Stomach (tissue), 9 donors: Measurements from ENCODE around the gene LCN1. TPM values are rescaled to one million over a fixed set of nuclear protein-coding genes. Genes with fewer than 3 reads are reported as not detected.
A peak's percentile ranks its signal among the peaks of the same experiment; 100 is the strongest.

Experiments used
- DNase-seq, 2 donors: peaks; one replicate each; pipeline versions ENCODE4 v3.0.0 to v3.0.0-alpha.2; 2013 to 2019
- H3K27ac ChIP-seq, 5 donors: fragments of 200-600 bp in 4 of 5; sonication (generic) in 4 of 5; one replicate each; pipeline ENCODE4 v1.5.1; 2013 to 2019; ENCODE audit warnings: mild to moderate bottlenecking in 1 of 5, moderate library complexity in 1 of 5
- H3K27me3 ChIP-seq, 3 donors: fragments of 200-600 bp; sonication (generic); one replicate each; pipeline ENCODE4 v1.5.1; 2017 to 2019; ENCODE audit warnings: mixed run types in 1 of 3
- H3K36me3 ChIP-seq, 4 donors: fragments of 200-600 bp; sonication (generic); 1 replicate in 3 of 4; 2 replicates in 1 of 4; pipeline ENCODE4 v1.5.1; 2016 to 2019
- H3K4me1 ChIP-seq, 4 donors: fragments of 200-600 bp; sonication (generic); one replicate each; pipeline ENCODE4 v1.5.1; 2016 to 2019
- H3K4me3 ChIP-seq, 4 donors: fragments of 200-600 bp; sonication (generic) in 3 of 4; one replicate each; pipeline ENCODE4 v1.5.1; 2016 to 2019; ENCODE audit warnings: mild to moderate bottlenecking in 1 of 4
- H3K9me3 ChIP-seq, 4 donors: fragments of 200-600 bp; sonication (generic); one replicate each; pipeline ENCODE4 v1.5.1; 2016 to 2019
- EP300 ChIP-seq: sonication (generic); formaldehyde crosslinking; IDR thresholded peaks from one replicate; pipeline ENCODE4 v1.6.1; 2017; ENCODE audit warnings: antibody characterized with exemption
- POLR2A ChIP-seq, 4 donors: fragments of 450-650 bp; IDR thresholded peaks; one replicate each; pipeline ENCODE4 v1.6.1; 2016; ENCODE audit warnings: antibody characterized with exemption in 4 of 4, control low read depth in 2 of 4, mild to moderate bottlenecking in 1 of 4, moderate library complexity in 1 of 4
- POLR2AphosphoS5 ChIP-seq, 3 donors: sonication (generic); formaldehyde crosslinking; IDR thresholded peaks; one replicate each; pipeline ENCODE4 v1.6.1; 2016; ENCODE audit warnings: antibody characterized with exemption in 3 of 3
- WGBS, 5 donors: extraction: QIAGEN DNeasy Blood & Tissue Kit in 3 of 5; methylation state at CpG; one replicate each; pipeline versions ENCODE4 v1.1.5 to v1.1.7; 2013 to 2018; 5-methylcytosine and 5-hydroxymethylcytosine counted together
- intact Hi-C: fragments of 100-400 bp; cut with DNase I; formaldehyde crosslinking; loops from one replicate; pipeline ENCODE4 v1.15.1; 2023; ENCODE audit warnings: low total_unique reads
- polyA plus RNA-seq, 3 donors: library from polyadenylated mRNA; stranded (reverse); fragments of 200-250 nt; gene quantifications; one replicate each; pipeline ENCODE4 v1.2.3, GENCODE V29; 2013
- total RNA-seq, 5 donors: library from RNA; depleted of rRNA; stranded (reverse); fragments of >200 nt; gene quantifications; one replicate each; pipeline versions ENCODE4 v1.1.0 to v1.2.3, GENCODE V29; 2014 to 2016
- TF ChIP-seq, protein P1 (sequence below), 7 experiments: fragments of 450-650 bp in 4 of 7; fragments of 200-600 bp in 3 of 7; sonication (generic) in 3 of 7; IDR thresholded peaks; one replicate each; pipeline ENCODE4 v1.5.1; 2016 to 2019; ENCODE audit warnings: antibody characterized with exemption in 7 of 7, control low read depth in 2 of 7, mild to moderate bottlenecking in 1 of 7
- donor health status: healthy with polysubstance abuse.
- donor health status: Bipolar disorder and iron deficiency.
- donor health status: healthy.

The LCN1 gene
- total and polyA plus RNA-seq, 8 donors = not detected

DNA sequence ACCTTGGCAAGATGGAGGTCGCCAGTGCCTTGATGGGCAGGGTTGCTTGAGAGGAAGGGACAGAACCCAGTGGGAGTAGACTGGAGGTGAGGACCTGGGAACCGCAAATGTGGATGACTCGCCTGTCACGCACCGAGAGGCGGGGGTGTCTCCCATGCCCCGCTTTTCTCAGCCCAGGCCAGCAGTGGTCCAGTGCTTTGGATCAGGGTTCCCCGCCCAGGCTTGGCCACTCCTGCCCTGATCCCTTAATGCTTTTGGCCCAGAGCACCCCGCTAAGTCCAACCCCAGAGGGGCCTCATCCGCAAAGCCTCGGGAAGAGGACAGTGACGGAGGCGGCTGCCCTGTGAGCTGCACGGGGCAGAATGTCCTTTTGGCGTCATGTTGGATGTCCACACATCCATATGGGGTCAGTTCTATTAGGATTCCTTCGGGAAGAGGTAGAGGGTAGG is 18.3 kb upstream of the LCN1 start:
- H3K36me3 ChIP-seq = peaks cover 25 to 43% (median 37%) of the 10 kb centered on the region in 4 donors
- intact Hi-C loops = no loop called here
- no peak for TF ChIP-seq POLR2A (IDR thresholded peaks at IDR 0.05)
- TF ChIP-seq, protein P1, sequence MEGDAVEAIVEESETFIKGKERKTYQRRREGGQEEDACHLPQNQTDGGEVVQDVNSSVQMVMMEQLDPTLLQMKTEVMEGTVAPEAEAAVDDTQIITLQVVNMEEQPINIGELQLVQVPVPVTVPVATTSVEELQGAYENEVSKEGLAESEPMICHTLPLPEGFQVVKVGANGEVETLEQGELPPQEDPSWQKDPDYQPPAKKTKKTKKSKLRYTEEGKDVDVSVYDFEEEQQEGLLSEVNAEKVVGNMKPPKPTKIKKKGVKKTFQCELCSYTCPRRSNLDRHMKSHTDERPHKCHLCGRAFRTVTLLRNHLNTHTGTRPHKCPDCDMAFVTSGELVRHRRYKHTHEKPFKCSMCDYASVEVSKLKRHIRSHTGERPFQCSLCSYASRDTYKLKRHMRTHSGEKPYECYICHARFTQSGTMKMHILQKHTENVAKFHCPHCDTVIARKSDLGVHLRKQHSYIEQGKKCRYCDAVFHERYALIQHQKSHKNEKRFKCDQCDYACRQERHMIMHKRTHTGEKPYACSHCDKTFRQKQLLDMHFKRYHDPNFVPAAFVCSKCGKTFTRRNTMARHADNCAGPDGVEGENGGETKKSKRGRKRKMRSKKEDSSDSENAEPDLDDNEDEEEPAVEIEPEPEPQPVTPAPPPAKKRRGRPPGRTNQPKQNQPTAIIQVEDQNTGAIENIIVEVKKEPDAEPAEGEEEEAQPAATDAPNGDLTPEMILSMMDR (IDR thresholded peaks at IDR 0.05) = no peak
- TF ChIP-seq EP300 = no peak
- no peak for TF ChIP-seq POLR2AphosphoS5 (IDR thresholded peaks at IDR 0.05)
- no peaks in the 10 kb centered on the region for H3K27me3 ChIP-seq
- H3K4me1 ChIP-seq = peaks cover 19 to 51% (median 39%) of the 10 kb centered on the region in 4 donors
- DNase-seq = no peak
- no peak overlapping the region for H3K27ac ChIP-seq
- 86 to 95% (median 93%) methylated on average over 16 of the region's 16 CpGs for WGBS, 5 donors
- H3K4me3 ChIP-seq = no peak overlapping the region
- H3K9me3 ChIP-seq = no peaks in the 10 kb centered on the region

DNA sequence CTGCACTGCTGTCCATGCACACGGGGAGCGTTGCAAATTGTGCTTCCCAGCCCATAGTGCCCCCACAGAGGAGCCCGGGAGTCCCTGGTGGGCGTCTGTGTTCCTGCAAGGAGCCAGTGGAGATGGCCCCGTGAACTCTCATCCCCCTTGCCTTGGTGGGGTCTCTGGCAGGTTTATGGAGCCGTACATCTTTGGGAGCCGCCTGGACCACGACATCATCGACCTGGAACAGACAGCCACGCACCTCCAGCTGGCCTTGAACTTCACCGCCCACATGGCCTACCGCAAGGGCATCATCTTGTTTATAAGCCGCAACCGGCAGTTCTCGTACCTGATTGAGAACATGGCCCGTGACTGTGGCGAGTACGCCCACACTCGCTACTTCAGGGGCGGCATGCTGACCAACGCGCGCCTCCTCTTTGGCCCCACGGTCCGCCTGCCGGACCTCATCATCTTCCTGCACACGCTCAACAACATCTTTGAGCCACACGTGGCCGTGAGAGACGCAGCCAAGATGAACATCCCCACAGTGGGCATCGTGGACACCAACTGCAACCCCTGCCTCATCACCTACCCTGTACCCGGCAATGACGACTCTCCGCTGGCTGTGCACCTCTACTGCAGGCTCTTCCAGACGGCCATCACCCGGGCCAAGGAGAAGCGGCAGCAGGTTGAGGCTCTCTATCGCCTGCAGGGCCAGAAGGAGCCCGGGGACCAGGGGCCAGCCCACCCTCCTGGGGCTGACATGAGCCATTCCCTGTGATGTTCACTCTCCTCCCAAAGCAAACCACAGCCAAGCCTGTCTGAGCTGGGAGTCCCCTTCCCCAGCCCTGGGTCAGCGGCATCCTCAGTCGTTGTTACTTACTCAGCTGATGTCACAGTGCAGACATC is 17.6 kb upstream of the LCN1 start:
- TF ChIP-seq POLR2A (IDR thresholded peaks at IDR 0.05) = no peak
- TF ChIP-seq EP300 = no peak
- TF ChIP-seq, protein P1 (IDR thresholded peaks at IDR 0.05) = no peak
- TF ChIP-seq POLR2AphosphoS5 (IDR thresholded peaks at IDR 0.05) = no peak
- peaks cover 25 to 43% (median 37%) of the 10 kb centered on the region in 4 donors for H3K36me3 ChIP-seq
- peaks cover 0 to 5% (median 2%) of the 10 kb centered on the region in 4 donors for H3K9me3 ChIP-seq
- peaks cover 19 to 51% (median 39%) of the 10 kb centered on the region in 4 donors for H3K4me1 ChIP-seq
- no peak overlapping the region for H3K4me3 ChIP-seq
- WGBS, 5 donors = 87 to 91% (median 90%) methylated on average over 25 to 41 of the region's 41 CpGs
- no peaks in the 10 kb centered on the region for H3K27me3 ChIP-seq
- DNase-seq = no peak
- H3K27ac ChIP-seq = no peak overlapping the region
- intact Hi-C loops = no loop called here

DNA sequence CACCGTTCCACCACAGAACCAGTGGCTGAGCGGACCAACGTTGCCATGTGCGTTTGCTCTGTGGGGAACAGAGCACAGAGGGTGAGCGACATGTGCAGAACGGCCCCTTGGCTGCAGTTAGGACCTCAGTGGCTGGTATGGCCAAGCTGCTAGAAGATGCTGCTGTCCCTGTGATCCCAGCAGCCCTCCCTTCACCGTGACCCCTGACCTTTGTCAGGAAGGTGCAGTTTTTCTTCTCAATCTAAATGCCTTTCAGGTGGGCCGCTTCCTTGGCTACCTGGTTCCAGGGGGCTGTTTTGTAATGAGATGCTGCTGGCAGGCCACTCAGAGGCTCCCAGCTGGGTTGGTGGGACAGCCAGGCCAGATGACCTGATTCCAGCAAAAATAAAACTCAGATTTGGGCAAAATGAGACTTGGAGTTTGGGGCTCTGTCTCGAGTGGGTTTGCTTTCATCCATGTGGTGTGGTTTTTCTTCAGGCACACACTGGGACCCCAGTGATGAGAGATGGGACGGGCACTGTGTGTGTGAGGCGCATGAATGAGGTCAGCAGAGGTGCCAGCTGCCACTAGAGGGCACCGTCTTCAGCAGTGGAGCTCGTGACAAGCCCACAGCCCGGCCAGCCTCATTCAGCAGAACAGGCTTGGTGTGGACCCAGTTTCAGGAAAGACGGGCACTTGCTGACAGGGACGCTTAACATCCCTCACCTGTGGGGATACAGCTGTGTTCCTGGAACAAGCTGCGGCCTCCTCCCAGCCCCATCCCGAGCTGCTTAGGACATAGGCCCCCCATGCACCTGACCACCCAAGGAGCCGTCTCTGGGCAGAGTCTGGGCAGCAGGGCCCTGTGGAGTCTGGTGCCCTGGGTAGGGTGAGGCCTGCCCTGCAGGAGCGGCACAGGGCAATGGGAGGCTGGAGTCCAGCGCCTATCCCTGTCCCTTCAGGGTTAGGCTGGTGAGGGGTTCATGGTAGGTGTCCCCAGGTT is 16.7 kb upstream of the LCN1 start:
- TF ChIP-seq, protein P1 (IDR thresholded peaks at IDR 0.05) = peak in 5 of 7 experiments; percentile 41 to 66 (median 52)
- no peak for TF ChIP-seq EP300

More for the DNA sequence above, 16.7 kb upstream of the LCN1 start:
- H3K4me3 ChIP-seq = no peak overlapping the region
- peaks cover 25 to 43% (median 37%) of the 10 kb centered on the region in 4 donors for H3K36me3 ChIP-seq
- DNase-seq = peak; percentile 63 to 81
- peaks cover 0 to 14% (median 11%) of the 10 kb centered on the region in 4 donors for H3K9me3 ChIP-seq
- peaks cover 14 to 42% (median 34%) of the 10 kb centered on the region in 4 donors for H3K4me1 ChIP-seq
- intact Hi-C loops = no loop called here
- no peak overlapping the region for H3K27ac ChIP-seq
- 46 to 69% (median 67%) methylated on average over 9 to 21 of the region's 21 CpGs for WGBS, 5 donors
- H3K27me3 ChIP-seq = no peaks in the 10 kb centered on the region
